NCI-H2196 treated with DMSO at 0.1 percent for 48 hours (cell line): ENCODE measurements around the gene RABEP1.

Experiments used
- DNase-seq: peaks from one replicate; lab custom pipeline; 2025; ENCODE audit not compliant: unreplicated experiment; lab: John Stamatoyannopoulos, UW

Gene RABEP1

GRCh38 chr17:5355421-5356129 lies 73.5 kb downstream of the RABEP1 start:
- DNase-seq = no peak

- no peak for DNase-seq
Observed at GRCh38 chr17:5361426-5361825, 79.3 kb downstream of the RABEP1 start.

- DNase-seq = no peak
Observed at GRCh38 chr17:5362162-5362811, 80.2 kb downstream of the RABEP1 start.

- no peak for DNase-seq
Observed at GRCh38 chr17:5364156-5364555, 82.1 kb downstream of the RABEP1 start.

GRCh38 chr17:5364696-5365095 lies 82.6 kb downstream of the RABEP1 start:
- no peak for DNase-seq

GRCh38 chr17:5365831-5366230 lies 83.7 kb downstream of the RABEP1 start:
- DNase-seq = no peak

GRCh38 chr17:5370411-5370810 lies 88.3 kb downstream of the RABEP1 start:
- DNase-seq = no peak

- no peak for DNase-seq
Observed at GRCh38 chr17:5373112-5373511, 91.0 kb downstream of the RABEP1 start.

GRCh38 chr17:5378566-5379207 lies 96.6 kb downstream of the RABEP1 start:
- no peak for DNase-seq

- DNase-seq = no peak
Observed at GRCh38 chr17:5379351-5380107, 97.4 kb downstream of the RABEP1 start.

GRCh38 chr17:5380491-5381135 lies 98.5 kb downstream of the RABEP1 start:
- no peak for DNase-seq

GRCh38 chr17:5381542-5381941 lies 99.5 kb downstream of the RABEP1 start:
- DNase-seq = no peak

- no peak for DNase-seq
Observed at GRCh38 chr17:5391678-5392077, 109.6 kb downstream of the RABEP1 start.

GRCh38 chr17:5396612-5397011 lies 114.5 kb downstream of the RABEP1 start:
- DNase-seq = no peak

- DNase-seq = no peak
Observed at GRCh38 chr17:5399767-5400166, 117.7 kb downstream of the RABEP1 start.

- DNase-seq = no peak
Observed at GRCh38 chr17:5405400-5405799, 123.3 kb downstream of the RABEP1 start.

GRCh38 chr17:5408186-5408585 lies 126.1 kb downstream of the RABEP1 start:
- no peak for DNase-seq

- DNase-seq = no peak
Observed at GRCh38 chr17:5410594-5411272, 128.6 kb downstream of the RABEP1 start.

GRCh38 chr17:5413682-5414081 lies 131.6 kb downstream of the RABEP1 start:
- no peak for DNase-seq

- DNase-seq = no peak
Observed at GRCh38 chr17:5416901-5417300, 134.8 kb downstream of the RABEP1 start.
